ENCODE data around the gene DIPK2B.

Gene DIPK2B

GRCh38 chrX:45200741-45201234, at the start of gene DIPK2B:
DIPK2B (minus strand) TSS chrX:45200876; CDS start chrX:45200826, 50 bp downstream.
- DNase-seq, result no peak

- DNase-seq, result no peak
Measured at GRCh38 chrX:45240301-45240700, 39.6 kb upstream of the DIPK2B start.

GRCh38 chrX:45238489-45238888, 37.8 kb upstream of the DIPK2B start:
- no peak for DNase-seq

- no peak for DNase-seq
Measured at GRCh38 chrX:45233531-45233930, 32.9 kb upstream of the DIPK2B start.

GRCh38 chrX:45232139-45232538, 31.5 kb upstream of the DIPK2B start:
- no peak for DNase-seq

- DNase-seq, result no peak
Measured at GRCh38 chrX:45230410-45230809, 29.7 kb upstream of the DIPK2B start.

- DNase-seq, result no peak
Measured at GRCh38 chrX:45229348-45229747, 28.7 kb upstream of the DIPK2B start.

- DNase-seq, result no peak
Measured at GRCh38 chrX:45228126-45228525, 27.4 kb upstream of the DIPK2B start.

- no peak for DNase-seq
Measured at GRCh38 chrX:45208121-45208856, 7.6 kb upstream of the DIPK2B start.

- DNase-seq, result no peak
Measured at GRCh38 chrX:45202171-45202570, 1.5 kb upstream of the DIPK2B start.

GRCh38 chrX:45198706-45199105, 2.0 kb downstream of the DIPK2B start:
- no peak for DNase-seq

GRCh38 chrX:45198301-45198700, 2.4 kb downstream of the DIPK2B start:
- no peak for DNase-seq

- DNase-seq, result no peak
Measured at GRCh38 chrX:45196701-45197100, 4.0 kb downstream of the DIPK2B start.

- DNase-seq, result no peak
Measured at GRCh38 chrX:45191820-45192409, 8.8 kb downstream of the DIPK2B start.

- no peak for DNase-seq
Measured at GRCh38 chrX:45191383-45191782, 9.3 kb downstream of the DIPK2B start.

GRCh38 chrX:45187731-45188130, 12.9 kb downstream of the DIPK2B start:
- DNase-seq, result no peak

- DNase-seq, result no peak
Measured at GRCh38 chrX:45186643-45187026, 14.0 kb downstream of the DIPK2B start.

- DNase-seq, result no peak
Measured at GRCh38 chrX:45184211-45184610, 16.5 kb downstream of the DIPK2B start.

GRCh38 chrX:45172890-45173289, 27.8 kb downstream of the DIPK2B start:
- no peak for DNase-seq

GRCh38 chrX:45166781-45167180, 33.9 kb downstream of the DIPK2B start:
- DNase-seq, result no peak

GRCh38 chrX:45165726-45166125, 35.0 kb downstream of the DIPK2B start:
- no peak for DNase-seq

GRCh38 chrX:45164995-45165394, 35.7 kb downstream of the DIPK2B start:
- DNase-seq, result no peak

- DNase-seq, result no peak
Measured at GRCh38 chrX:45164021-45164621, 36.6 kb downstream of the DIPK2B start.

- DNase-seq, result no peak
Measured at GRCh38 chrX:45157647-45158046, 43.0 kb downstream of the DIPK2B start.

Data from activated gamma-delta T cell treated with Interleukin-2 at 50 U/mL for 16 hours (primary cell).